H1 (cell line): ENCODE results near the gene MANF.

Experiments
- CTCF ChIP-seq, 3 experiments: IDR thresholded peaks; 1 replicate in 2 of 3; 2 replicates in 1 of 3; pipeline versions ENCODE4 v1.5.1 to v1.6.1; 2011; ENCODE audit warnings: low read length in 3 of 3, mild to moderate bottlenecking in 3 of 3, inconsistent platforms in 2 of 3, low read depth in 1 of 3, moderate library complexity in 1 of 3; ENCODE audit not compliant: insufficient read depth in 1 of 3; ENCODE audit errors: control extremely low read depth in 1 of 3
- MAFK ChIP-seq: IDR thresholded peaks from 2 replicates; pipeline ENCODE4 v1.6.1; 2012; ENCODE audit warnings: low read depth, mild to moderate bottlenecking, improper control_type of control experiment, low read length
- MAX ChIP-seq: IDR thresholded peaks from 2 replicates; pipeline ENCODE4 v1.6.1; 2012; ENCODE audit warnings: inconsistent platforms
- ZNF274 ChIP-seq: IDR thresholded peaks from 2 replicates; pipeline ENCODE4 v1.7.0; 2012; ENCODE audit warnings: low read length, borderline replicate concordance; ENCODE audit errors: extremely low read depth

GRCh38 chr3:51434746-51435327 is 49.7 kb downstream of the MANF start:
- TF ChIP-seq MAX (no peak), MAFK (no peak), ZNF274 (no peak), CTCF (IDR thresholded peaks at IDR 0.05; ENCODE audit: control extremely low read depth in 1 of 3, insufficient read depth in 1 of 3, low read depth in 1 of 3, low read length in 3 of 3) (peak; percentile 53 to 84 (median 65))
